HG03097 (cell line): ENCODE measurements around the gene CCDC85A.

ENCODE experiments used
- ATAC-seq: cut with Tn5 transposase; IDR thresholded peaks from one replicate; pipeline ENCODE4 v1.9.1; 2021; ENCODE audit not compliant: unreplicated experiment, low FRiP score

The CCDC85A gene

DNA sequence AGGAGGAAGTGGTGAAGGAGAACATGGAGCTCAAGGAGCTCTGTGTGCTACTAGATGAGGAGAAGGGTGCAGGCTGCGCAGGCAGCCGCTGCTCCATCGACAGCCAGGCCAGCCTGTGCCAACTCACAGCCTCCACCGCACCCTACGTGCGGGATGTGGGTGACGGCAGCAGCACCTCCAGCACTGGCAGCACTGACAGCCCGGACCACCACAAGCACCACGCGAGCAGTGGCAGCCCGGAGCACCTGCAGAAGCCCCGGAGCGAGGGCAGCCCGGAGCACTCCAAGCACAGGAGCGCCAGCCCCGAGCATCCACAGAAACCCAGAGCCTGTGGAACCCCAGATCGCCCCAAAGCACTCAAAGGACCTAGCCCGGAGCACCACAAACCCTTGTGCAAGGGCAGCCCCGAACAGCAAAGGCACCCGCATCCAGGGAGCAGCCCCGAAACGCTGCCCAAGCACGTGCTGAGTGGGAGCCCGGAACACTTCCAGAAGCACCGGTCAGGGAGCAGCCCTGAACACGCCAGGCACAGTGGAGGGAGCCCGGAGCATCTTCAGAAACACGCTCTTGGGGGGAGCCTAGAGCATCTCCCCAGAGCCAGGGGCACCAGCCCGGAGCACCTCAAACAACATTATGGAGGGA, 9.0 kb downstream of the CCDC85A start:
- no peak for ATAC-seq

DNA sequence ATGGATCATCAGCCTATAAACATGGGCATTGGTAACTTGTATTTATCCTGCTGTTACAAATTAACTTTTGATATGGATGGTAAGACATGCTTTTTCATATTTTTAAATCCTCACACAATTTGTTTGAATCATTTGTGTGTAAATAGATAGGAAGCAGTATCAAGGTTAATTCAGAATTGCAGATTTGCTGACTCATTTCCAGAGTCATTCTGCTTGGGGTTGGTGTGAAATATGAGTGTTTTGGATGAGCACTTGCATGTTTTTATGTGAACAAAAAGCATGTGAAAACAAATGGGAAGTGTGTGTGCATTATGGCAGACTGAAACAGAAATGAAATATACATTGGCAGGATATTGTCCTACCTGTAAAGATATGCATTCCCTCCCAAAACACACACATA, 11.8 kb downstream of the CCDC85A start:
- no peak for ATAC-seq

DNA sequence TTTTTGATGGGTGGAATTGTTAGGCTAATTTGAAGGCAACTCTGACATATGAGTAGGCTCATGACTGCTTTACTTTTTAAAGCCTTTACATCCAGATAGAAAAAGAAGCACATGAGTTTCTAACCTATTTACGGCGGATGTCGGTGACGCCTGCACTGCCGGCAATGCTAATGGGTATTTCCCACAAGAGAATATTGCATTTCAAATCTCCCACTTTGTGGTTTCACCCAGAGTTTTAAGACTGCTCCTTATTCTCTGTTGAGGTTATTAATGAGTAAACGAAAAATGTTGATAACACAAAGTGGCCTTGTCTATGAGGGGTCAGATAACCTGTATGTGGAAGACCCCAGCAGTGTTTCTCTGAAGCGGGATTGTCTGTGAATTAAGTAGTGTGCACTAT, 14.0 kb downstream of the CCDC85A start:
- ATAC-seq = no peak

DNA sequence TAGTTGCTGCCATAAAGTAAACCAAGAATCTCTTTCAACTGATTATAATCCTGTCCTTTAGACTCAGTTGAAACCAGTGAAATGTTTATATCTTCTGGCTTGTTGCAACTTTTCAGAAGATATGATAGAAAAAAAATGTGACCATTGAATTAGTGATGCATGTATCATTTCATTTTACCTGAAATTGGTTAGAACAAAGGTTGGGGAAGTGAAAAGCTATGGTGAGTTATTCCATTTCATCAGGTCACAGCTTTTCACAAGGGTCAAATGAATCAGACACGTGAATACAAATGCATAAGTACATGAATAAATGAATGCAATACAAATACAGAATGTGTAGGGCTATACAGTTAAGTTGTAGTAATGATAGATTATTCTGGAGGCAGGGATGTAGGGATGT, 15.1 kb downstream of the CCDC85A start:
- no peak for ATAC-seq

GRCh38 chr2:56199492-56199891, 15.7 kb downstream of the CCDC85A start:
- ATAC-seq = no peak

GRCh38 chr2:56202381-56203121, 18.8 kb downstream of the CCDC85A start:
- ATAC-seq = no peak

DNA sequence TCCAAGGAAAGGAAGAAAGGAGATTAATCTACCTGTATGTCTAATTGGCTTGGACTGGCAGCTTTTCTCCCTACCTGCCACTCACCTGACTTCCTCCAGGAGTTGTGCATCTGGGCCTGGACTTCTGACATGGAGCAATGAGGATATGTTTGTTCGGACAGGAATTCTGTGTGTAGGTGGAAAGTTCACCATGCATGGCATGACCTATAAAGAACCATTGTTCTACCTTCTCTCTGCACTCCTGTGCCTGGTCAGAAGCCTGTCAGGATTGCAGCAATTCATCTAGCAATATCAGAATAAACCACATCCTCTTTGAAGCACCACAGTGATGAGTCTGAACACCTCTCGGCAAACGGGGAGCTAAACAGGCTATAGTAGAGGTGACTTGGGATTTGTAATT, 20.8 kb downstream of the CCDC85A start:
- no peak for ATAC-seq

- no peak for ATAC-seq
Observed at GRCh38 chr2:56206250-56206649, 22.5 kb downstream of the CCDC85A start.

DNA sequence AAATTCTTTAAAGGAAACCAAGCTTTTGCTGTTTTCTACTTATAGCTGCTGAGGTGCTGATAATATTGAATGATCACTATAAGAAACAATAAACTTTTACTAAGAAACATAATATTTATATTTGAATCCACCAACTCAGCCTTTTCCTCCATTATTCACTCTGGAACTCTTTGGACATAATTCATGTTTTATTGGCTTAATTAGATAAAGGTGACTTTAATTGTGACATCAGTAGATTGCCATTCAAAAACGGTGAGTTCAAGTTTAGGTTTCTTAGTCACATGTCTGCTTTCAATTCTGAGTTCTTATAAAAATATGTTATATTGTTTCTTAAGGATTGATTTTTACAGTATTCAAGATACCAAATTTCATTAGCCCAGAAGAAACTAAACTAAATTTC, 24.0 kb downstream of the CCDC85A start:
- ATAC-seq = no peak

GRCh38 chr2:56208380-56208779, 24.6 kb downstream of the CCDC85A start:
- ATAC-seq = no peak

DNA sequence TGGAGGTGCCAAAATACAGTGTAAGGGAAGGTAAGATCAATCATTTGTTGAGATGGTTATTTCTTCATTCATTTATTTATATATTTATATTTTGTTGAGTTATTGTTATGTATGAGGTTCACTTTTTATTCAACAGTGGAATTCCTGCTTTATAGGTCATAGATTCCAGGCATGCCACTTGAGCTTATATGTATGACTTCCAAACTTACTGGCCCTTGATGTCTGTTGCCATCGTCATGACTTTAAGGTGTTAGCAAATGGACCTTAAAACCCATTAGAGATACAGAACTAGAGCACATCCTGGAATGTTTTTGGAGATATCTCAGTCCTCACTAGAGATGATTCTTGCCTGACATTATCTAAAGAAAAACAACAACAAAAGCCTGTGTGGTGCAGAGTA, 25.9 kb downstream of the CCDC85A start:
- no peak for ATAC-seq

DNA sequence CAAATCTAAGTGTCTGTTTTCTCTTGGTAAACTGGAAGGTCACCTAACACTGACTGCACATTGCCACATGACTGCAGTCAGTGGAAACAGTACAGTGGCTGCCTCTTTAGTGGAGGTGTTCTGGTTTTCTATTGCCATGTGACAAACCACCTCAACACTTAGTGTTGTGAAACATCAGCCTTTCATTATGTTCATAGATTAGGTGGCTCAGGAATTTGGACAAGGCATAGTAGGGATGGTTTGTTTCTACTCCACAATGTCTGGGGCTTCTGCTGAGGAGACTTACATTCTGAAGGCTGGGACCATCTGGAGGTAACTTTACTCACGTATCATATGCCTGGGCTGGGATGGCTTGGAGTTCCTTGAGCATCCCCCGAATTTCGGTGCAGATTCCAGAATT, 26.5 kb downstream of the CCDC85A start:
- ATAC-seq = no peak

- no peak for ATAC-seq
Observed at GRCh38 chr2:56211048-56211447, 27.3 kb downstream of the CCDC85A start.

DNA sequence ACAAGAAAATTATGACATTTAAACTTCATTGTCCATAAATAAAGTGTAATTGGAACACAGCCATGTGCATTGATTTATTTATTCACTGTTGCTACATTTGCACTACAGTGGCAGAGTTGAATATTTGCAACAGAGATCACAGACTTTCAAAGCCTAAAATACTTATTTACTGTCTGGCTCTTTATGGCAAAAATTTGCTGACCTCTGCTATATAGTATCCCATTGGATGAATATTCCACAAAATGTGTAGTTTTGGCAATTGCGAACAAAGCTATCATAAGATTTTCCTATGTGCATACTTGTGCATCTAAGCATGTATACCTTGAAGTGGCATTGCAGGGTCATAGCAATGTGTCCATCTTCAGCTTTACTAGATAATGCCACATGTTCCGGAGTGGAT, 32.1 kb downstream of the CCDC85A start:
- ATAC-seq = no peak

DNA sequence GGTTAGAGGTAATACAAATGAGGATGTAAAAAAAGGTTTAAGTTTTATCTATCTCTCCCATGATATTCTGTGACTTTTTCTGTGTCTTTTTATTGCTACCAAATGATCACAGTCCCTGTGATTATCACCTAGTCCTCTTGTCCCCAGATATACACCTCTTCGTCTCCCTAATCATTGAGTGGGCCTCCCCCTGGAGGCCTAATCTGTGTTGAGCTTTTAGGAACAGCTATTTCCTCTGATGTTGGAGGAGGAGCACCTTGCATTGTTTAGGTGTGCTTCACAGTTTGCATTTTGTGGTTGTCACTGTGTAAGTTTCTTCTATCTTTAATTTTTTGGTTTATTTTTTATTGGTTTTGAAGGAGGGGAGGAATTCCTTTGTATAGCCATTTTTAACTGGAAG, 33.3 kb downstream of the CCDC85A start:
- no peak for ATAC-seq

DNA sequence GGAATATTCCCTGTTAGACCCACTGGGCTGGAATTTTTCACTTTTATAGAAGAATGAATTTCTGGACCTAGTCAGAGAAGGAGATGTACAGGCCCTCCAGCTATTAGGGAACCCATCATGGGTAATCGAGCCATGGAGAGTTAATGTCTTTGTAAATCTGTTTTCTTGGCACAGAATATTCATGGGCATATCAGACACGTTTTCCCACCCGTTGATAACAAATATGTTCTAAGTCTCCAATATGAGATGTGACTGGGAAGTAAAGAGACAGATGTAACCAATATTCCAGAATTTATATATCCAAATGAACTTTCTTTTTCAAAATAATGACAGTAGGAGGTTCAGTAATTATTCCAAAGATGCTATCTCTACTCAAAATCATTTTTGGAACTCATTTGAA, 38.7 kb downstream of the CCDC85A start:
- ATAC-seq = no peak

DNA sequence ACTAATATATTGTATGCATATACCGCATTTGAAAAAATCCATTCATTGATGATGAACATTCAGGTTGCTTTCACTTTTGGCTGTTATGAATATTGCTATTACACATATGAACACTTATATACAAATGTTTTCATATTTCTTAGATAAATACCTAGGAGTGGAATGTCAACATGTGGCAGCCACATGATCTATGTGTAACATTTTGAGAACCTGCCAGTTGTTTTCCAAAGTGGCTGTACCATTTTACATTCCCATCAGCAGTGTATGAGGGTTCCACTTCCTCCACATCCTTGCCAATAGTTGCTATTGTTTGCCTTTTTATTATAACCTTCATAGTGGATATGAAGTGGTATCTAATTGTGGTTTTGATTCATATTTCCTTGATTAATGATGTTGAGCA, 40.5 kb downstream of the CCDC85A start:
- ATAC-seq = no peak

DNA sequence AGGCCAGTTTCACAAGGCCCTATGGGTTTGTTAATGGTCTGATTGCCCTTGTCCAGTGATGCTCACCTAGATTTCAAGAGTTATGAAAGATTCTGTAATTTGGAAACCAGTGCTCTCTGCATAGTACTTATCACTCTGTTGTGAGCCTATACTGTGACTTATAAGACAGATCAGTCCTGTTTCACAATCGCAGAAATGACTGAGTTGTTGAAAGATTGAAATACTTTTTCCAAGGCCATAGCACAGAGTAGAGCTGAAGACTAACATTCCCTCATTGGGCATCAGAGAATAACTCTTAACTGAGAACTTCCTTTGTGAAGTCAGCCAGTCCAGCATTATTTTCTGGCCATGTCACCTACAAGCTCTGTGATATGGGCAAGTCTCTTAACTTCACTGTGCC, 44.0 kb downstream of the CCDC85A start:
- ATAC-seq = no peak

- ATAC-seq = no peak
Observed at GRCh38 chr2:56229397-56230060, 45.7 kb downstream of the CCDC85A start.

DNA sequence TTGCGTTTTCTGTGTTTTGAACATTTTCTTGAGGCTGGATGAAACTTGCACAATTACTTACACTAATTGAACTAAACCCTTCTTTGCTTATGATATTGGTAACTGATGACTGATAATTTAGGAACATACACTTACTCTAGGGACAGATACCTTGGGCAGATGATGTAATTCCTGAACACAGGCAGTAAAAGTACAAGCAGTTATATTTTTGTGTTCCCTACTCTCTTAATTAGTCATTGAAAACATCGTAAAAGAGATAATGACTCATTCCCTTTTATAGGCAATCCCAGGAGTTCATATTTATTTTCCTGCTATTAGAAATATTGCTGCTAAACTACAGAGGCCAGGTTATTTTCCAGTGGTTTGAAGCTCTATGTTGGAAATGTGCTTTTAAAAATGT, 46.4 kb downstream of the CCDC85A start:
- no peak for ATAC-seq

DNA sequence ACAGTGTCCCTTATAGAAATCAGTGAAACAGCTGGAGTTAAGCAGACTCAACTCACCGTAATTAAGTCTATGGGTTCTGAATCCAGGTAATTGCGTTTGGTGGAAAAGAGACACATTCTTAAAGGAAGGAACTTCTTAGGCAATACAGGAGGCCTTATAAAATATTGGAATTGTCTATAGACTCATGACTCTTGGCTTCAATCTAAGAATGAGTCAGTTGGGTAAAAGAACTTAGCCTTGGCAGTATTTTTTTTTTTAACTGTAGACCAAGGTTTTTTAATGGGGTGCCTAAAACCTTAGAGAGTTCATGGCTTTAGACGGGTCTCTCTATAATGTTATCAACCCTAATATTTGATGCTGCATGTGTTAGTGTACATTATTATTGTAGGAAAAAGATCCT, 47.6 kb downstream of the CCDC85A start:
- no peak for ATAC-seq

- ATAC-seq = no peak
Observed at GRCh38 chr2:56232912-56233311, 49.1 kb downstream of the CCDC85A start.
